Prostate gland (tissue), 2 donors: ENCODE measurements around the gene CKAP4. TPM values are rescaled to one million over a fixed set of nuclear protein-coding genes. Genes with fewer than 3 reads are reported as not detected.
A peak's percentile ranks its signal among the peaks of the same experiment; 100 is the strongest.

Experiments
- DNase-seq: peaks from one replicate; pipeline ENCODE4 v3.0.0-alpha.2; 2019; ENCODE audit warnings: low spot score
- H3K27ac ChIP-seq, 2 donors: fragments of 200-600 bp; sonication (generic); 2 replicates each; pipeline ENCODE4 v1.5.1; 2017 to 2019
- H3K27me3 ChIP-seq: fragments of 200-600 bp; sonication (generic); replicated peaks from 2 replicates; pipeline ENCODE4 v1.5.1; 2019; ENCODE audit not compliant: insufficient read depth
- H3K36me3 ChIP-seq, 2 donors: fragments of 200-600 bp; sonication (generic); 1 replicate in 1 of 2; 2 replicates in 1 of 2; pipeline versions ENCODE4 v1.5.1 to v1.8.1; 2017 to 2019
- H3K4me1 ChIP-seq: fragments of 200-600 bp; sonication (generic); replicated peaks from 2 replicates; pipeline ENCODE4 v1.5.1; 2019
- H3K4me3 ChIP-seq, 2 donors: fragments of 200-600 bp; sonication (generic); 2 replicates each; pipeline ENCODE4 v1.5.1; 2017 to 2019
- H3K9me3 ChIP-seq: fragments of 200-600 bp; sonication (generic); 2 replicates; pipeline ENCODE4 v1.5.1; 2017
- CTCF ChIP-seq, 4 experiments: fragments of 200-600 bp in 2 of 4; fragments of 450-650 bp in 2 of 4; sonication (generic) in 2 of 4; IDR thresholded peaks; 1 replicate in 3 of 4; 2 replicates in 1 of 4; pipeline ENCODE4 v1.5.1; 2016 to 2019; ENCODE audit warnings: antibody characterized with exemption in 4 of 4, mild to moderate bottlenecking in 2 of 4, moderate library complexity in 2 of 4
- POLR2A ChIP-seq: fragments of 450-650 bp; IDR thresholded peaks from one replicate; pipeline ENCODE4 v1.6.1; 2016; ENCODE audit warnings: antibody characterized with exemption, mild to moderate bottlenecking
- POLR2AphosphoS5 ChIP-seq: sonication (generic); formaldehyde crosslinking; IDR thresholded peaks from one replicate; pipeline ENCODE4 v1.6.1; 2017; ENCODE audit warnings: antibody characterized with exemption
- WGBS: methylation state at CpG from one replicate; pipeline ENCODE4 v1.1.5; 2018; 5-methylcytosine and 5-hydroxymethylcytosine counted together
- intact Hi-C: fragments of 100-400 bp; cut with DNase I; formaldehyde crosslinking; loops from one replicate; pipeline ENCODE4 v1.14.2; 2022
- total RNA-seq, 2 donors: library from RNA; depleted of rRNA; stranded (reverse); fragments of >200 nt; gene quantifications; one replicate each; pipeline ENCODE4 v1.1.0, GENCODE V29; 2016

The CKAP4 gene
- total RNA-seq, 2 donors from 2014 or later, result 56.1 to 91.7 TPM

GRCh38 chr12:106285982-106286381, 38.2 kb upstream of the CKAP4 start:
- TF ChIP-seq CTCF (IDR thresholded peaks at IDR 0.05) (no peak), POLR2A (no peak), POLR2AphosphoS5 (no peak)
- Histone ChIP-seq H3K36me3 (no peaks in the 10 kb centered on the region), H3K4me1 (no peaks in the 10 kb centered on the region), H3K4me3 (no peak overlapping the region), H3K9me3 (no peaks in the 10 kb centered on the region), H3K27me3 (no peaks in the 10 kb centered on the region), H3K27ac (no peak overlapping the region)
- intact Hi-C loops, result no loop called here
- 75% methylated on average over 4 of the region's 4 CpGs for WGBS
- no peak for DNase-seq

DNA sequence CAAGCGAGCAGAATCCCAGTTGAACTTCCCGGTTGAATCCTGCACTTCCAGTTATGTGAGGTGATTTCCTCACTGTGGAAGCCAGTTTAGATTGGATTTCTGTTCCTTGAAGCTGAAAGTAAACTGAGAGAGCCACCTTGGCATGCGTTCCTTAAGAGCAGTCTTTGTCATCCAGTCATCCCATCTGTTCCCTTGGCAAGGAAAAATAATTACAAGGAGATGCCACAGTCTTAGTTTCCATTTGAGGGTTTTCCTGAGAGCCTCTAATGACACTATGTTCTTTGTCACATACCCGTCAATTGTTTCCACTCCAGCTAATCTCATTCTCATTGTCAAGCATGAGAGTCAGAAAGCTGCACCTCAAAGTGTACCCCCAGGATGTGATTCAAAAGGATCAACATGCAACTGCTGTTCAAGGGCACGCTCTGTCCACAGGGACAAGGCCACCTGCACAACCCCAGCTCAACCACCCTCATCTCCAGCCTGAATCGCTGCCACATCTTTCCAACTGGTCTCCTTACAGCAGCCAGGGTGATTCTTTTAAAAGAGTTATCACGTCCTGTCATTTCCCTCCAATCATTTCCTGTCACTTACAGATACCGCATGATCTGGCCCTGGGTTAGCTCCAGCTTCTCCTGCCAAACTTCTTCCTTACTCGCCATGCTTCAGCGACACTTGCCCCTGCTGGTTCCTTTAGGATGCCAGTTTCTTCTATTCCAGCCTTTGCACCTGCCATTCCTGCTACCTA, 36.7 kb upstream of the CKAP4 start:
- no peaks in the 10 kb centered on the region for H3K9me3 ChIP-seq
- H3K4me1 ChIP-seq, result no peaks in the 10 kb centered on the region
- no peaks in the 10 kb centered on the region for H3K27me3 ChIP-seq
- 37% methylated on average over 10 of the region's 10 CpGs for WGBS
- DNase-seq, result peak; percentile 56
- intact Hi-C loops, result loop anchor here (5.0 kb wide), 1 partner anchor 57 kb away; no protein-coding TSS in a partner anchor
- H3K27ac ChIP-seq, result no peak overlapping the region
- TF ChIP-seq POLR2A, result no peak
- no peak for TF ChIP-seq CTCF (IDR thresholded peaks at IDR 0.05)
- TF ChIP-seq POLR2AphosphoS5, result peak; percentile 66
- H3K4me3 ChIP-seq, result no peak overlapping the region
- H3K36me3 ChIP-seq, result no peaks in the 10 kb centered on the region

DNA sequence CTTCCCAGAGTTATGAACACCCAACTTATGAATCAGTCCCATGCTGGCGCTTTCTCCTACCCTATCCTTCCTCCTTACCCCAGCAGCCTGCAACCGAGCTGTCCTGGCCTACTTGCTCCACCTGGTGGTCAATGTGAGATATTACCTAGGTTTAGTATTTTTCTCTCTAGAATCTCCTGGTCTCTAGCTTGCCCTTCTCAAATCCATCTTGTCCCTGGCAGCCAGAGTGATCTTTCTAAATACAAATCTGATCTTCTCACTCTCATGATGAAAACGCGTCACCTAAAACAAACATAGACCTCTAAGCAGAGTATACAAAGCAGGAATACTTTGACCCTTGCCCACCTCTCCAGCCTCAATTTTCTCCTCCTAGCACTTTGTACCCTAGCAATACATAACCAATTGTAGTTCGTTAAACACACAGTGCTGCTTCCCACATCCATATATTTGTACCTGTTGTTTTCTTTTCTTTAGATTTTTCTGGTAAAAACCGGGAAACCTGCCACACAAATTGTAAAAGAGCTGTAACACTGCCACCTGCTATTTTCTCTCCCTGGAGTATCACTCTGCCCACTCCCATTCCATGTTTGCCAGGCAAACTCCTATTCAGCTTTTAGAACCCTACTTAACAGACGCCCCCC, 34.8 kb upstream of the CKAP4 start:
- Histone ChIP-seq H3K4me3 (no peak overlapping the region), H3K36me3 (no peaks in the 10 kb centered on the region), H3K27me3 (no peaks in the 10 kb centered on the region), H3K9me3 (no peaks in the 10 kb centered on the region), H3K27ac (no peak overlapping the region), H3K4me1 (no peaks in the 10 kb centered on the region)
- intact Hi-C loops, result loop anchor here (5.0 kb wide), 1 partner anchor 55 kb away; no protein-coding TSS in a partner anchor
- DNase-seq, result no peak
- WGBS, result 46% methylated on average over 7 of the region's 7 CpGs
- peak; percentile 36 to 80 (median 71) for TF ChIP-seq CTCF (IDR thresholded peaks at IDR 0.05)
- no peak for TF ChIP-seq POLR2A
- peak; percentile 13 for TF ChIP-seq POLR2AphosphoS5

- no peak overlapping the region for H3K27ac ChIP-seq
- no peak overlapping the region for H3K4me3 ChIP-seq
- intact Hi-C loops, result loop anchor here (5.0 kb wide), 1 partner anchor 55 kb away; no protein-coding TSS in a partner anchor
- WGBS, result 91% methylated on average over 4 of the region's 4 CpGs
- H3K27me3 ChIP-seq, result no peaks in the 10 kb centered on the region
- H3K4me1 ChIP-seq, result no peaks in the 10 kb centered on the region
- H3K36me3 ChIP-seq, result no peaks in the 10 kb centered on the region
- no peaks in the 10 kb centered on the region for H3K9me3 ChIP-seq
- no peak for TF ChIP-seq POLR2AphosphoS5
- no peak for TF ChIP-seq CTCF (IDR thresholded peaks at IDR 0.05)
- TF ChIP-seq POLR2A, result no peak
- DNase-seq, result no peak
Measured at GRCh38 chr12:106281804-106282203, 34.0 kb upstream of the CKAP4 start.
